Stimulated activated CD8-positive, alpha-beta memory T cell treated with anti-CD3 and anti-CD28 coated beads, Interleukin-12 subunit alpha, Interleukin-12 subunit beta, amount 100 ng/mL, for 24 hours (primary cell): ENCODE measurements around the gene MLLT10.

Experiments
- DNase-seq: peaks from one replicate; pipeline ENCODE4 v3.0.0-alpha.2; 2020; ENCODE audit errors: extremely low read depth

Gene MLLT10

GRCh38 chr10:21769041-21769440 lies 235.0 kb downstream of the MLLT10 start:
- DNase-seq, result no peak

- no peak for DNase-seq
These were observed 237.2 kb downstream of the MLLT10 start for GRCh38 chr10:21771219-21771618.

- no peak for DNase-seq
These were observed 242.9 kb downstream of the MLLT10 start for GRCh38 chr10:21776883-21777282.

- no peak for DNase-seq
These were observed 257.2 kb downstream of the MLLT10 start for GRCh38 chr10:21791276-21791675.
